SKM-1 treated with dmso at 0.1 percent for 144 hours (cell line): ENCODE results near the gene TTN.

ENCODE experiments used
- DNase-seq: peaks from one replicate; lab custom pipeline; 2025; ENCODE audit not compliant: unreplicated experiment; lab: John Stamatoyannopoulos, UW

The TTN gene

DNA sequence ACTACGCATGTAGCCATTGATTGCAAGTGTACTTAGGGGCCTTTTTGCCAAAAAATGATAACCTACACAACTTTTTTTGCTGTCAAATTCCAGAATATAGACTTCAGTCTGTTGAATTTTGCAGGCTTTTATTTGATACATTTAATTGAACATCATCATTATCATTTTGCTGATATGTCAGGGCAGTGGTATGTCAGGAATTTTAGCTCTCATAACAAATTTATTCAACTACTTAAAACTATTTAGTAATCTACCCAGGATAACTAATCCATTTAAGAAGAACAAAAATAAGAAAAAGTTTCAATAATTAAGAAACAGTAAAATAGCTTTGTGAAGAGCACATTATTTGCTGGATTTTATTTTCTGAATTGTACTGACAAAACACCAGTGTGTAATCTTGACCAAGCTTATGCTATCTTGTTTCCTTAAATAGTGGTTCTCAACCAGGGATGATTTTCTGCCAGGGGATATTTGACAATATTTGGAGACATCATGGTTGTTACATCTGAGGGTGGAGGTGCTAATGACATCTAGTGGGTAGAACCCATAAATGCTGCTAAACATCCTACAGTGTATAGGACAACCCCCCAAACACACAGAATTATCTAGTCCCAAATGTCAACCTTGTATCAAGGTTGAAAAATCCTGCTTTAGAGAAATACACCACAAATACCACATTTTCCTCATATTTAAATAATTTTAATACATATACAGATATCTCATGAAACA, 12.1 kb upstream of the TTN start:
- DNase-seq: no peak

DNA sequence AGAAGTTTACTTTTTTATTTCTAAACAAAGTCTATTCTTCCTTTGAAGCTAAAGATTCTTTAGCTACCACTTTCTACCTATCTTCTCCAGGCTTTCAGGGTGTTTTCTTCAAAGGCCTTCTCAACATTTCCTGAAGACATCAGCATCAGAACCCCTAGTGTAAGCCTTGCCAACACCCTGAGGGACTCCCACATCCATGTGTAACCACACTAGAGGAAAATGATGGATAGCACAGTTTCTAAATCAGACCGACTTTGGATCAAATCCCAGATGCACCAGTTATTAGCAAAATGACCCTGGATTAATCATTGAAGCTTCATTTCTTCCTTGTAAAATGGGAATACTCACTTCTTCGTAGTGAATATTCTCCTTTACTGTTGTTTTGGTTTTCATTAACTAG, 4.7 kb upstream of the TTN start:
- no peak for DNase-seq

DNA sequence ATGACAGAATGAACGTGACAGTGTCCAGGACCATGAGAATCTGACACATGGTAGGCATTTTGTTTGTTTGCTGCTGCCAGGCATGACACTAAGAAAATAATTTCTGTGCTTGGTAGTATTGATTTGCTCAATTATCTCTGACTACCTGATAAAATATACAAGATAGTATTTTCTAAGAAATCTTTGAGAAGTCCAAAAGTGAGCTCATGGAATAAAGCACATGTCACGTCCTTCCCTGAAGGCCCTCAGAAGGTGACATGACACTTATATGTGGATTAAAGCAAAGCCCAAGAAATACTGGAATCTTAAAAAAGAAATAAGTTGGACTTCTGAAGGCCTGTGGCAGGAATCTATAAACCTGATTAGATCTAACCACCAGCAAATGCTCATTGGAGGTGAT, 3.8 kb upstream of the TTN start:
- no peak for DNase-seq

DNA sequence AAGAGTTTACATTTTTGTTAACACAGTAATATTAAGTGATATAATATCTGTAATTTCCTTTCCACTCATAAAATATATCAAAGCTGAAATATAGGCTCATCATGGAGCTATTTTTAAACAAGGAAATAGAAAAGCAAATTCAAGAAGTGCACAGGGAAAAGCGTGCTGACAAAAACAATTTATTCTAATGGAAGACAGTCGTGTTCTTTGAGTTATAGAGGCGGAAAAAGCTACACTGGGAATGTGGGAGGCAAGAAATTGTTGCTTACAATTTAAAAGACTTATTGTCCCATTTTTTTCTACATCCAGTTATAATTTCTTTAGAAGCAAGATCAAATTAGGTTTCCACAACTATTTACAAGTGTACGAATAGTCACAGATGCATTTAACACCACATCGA, 3.2 kb upstream of the TTN start:
- DNase-seq: no peak

DNA sequence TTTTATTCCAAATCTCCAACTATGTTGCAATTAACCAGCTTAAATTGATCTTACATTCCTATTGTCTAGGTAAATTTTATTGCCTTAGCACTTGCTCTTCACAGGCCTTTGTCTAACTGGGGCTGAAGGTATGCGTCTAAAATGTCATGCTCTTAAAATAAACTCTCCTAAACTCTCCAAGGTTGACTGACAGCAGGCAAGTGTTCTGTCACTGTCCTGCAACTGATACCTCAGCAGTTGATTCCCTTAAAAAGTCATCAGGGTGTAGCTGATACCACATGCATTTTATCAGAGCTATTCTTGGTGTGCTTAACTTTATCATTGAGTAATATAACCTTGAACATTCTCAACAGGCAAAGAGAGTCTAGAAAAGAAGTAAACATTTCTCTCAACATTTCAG, 680 bp downstream of the TTN start:
- no peak for DNase-seq

DNA sequence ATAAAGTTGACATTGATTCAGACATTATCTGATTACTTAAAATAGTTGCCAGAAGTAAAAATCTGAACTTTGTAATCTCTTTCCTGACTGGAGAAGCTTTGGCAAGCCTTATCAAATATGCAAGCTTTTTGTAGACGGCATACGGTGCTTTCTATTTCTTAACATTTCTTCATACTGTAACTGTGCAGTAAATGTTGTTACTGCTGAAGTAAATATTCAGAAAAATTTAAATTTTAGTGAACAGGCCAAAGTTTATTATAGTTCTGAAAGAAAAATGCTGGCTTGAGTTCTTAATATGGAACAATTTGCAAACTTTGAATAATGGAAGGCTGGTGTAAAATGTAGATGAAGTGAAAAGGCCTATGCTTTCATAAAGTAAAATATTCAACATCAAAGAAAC, 1.8 kb downstream of the TTN start:
- no peak for DNase-seq

DNA sequence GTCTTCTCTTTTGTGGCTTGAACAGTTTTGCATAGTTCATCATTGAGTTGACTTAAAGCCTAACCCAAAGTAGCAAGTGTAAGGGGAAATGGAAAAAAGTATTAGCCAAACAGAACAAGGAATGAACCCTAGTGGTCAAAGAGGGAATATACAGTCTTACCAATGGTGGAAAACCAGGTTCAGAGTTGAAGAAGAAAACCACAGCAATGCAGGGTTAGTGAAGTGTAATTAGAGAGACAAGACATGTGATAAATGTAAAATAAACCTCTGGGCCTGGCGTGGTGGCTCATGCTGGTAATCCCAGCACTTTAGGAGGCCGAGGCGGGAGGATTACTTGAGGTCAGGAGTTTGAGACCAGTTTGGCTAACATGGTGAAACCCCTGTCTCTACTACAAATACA, 2.4 kb downstream of the TTN start:
- DNase-seq: peak; percentile 62

DNA sequence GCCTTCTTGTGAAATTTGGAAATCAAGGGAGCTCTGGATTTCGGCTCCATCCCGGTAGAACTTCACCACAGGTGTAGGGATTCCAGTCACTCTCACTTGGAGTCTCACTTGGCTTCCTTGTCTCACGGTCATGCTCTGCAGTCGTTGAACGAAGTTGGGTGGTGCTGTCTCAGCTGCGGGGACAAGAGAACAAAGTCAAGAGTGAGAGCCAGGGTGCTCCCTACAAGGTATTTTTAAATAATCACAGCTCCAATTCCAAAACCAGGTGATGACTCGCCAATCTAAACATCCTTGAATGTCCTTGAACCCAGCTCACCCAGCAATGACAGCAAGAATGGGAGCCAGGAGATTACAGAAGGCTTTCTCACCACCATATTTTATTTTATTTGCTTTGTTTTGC, 6.7 kb downstream of the TTN start:
- DNase-seq: no peak

DNA sequence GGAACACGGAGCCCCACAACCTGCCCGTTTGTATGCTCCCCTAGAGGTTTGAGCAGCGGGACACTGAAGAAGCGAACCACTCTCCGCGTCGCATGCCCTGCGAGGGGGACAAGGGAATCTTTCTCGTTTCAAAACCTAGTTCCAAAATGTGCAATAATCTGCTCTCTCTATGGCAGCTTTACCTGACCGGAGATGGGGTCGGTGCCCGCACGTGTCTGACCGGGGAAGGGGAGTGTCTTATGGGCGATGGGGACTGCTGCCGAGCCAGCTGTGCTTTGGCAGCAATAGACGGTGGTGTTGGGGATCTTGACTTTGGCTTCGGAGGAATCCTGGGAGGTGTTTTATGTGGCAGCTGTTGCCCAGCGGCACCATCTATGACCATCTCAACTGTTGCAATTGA, 7.9 kb downstream of the TTN start:
- DNase-seq: no peak

DNA sequence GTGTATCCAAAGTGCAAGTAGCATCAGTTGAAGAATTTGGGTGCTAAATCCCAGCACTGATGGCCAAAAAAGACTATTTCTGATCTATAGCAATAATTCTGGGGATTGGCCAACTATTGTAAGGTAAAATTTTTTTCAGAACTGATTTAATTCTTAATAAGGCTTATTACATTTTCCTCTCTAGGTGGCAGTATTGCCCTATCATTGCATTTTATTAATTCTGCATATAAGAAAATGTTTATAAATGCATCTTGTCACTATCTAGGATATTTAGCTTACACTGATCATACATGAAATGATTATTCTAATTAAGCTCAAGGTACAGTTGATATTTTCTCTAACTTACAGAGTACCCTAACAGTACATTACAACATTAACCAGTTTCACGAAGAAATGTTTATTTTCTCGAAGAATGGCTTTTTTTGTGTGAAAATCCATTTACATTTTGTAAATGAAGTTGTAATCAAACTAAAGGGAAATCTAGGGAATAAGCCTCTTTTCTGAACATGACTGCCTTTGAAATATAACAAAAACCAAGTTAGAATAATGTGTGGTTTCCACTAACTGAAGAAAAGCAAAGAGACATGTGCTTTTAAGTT, 11.0 kb downstream of the TTN start:
- peak; percentile 28 for DNase-seq

DNA sequence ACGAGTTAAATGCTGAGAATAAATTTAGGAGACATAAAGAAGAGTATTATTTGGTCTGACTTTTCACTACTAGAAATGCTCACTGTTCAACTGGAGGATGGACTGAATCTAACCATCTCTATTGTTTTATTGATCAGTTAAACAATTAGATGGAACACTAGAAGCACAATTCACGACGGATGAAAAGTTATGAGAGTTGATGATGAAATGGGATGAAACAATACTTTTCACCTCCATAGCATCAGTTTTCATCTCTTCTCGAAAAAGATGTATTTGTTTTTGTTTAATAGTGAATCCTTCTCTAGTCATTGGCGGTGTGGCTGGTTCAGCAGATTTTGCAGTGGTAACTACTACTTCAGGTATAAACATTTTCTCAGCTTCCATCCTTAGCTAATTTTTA, 19.3 kb downstream of the TTN start:
- no peak for DNase-seq

DNA sequence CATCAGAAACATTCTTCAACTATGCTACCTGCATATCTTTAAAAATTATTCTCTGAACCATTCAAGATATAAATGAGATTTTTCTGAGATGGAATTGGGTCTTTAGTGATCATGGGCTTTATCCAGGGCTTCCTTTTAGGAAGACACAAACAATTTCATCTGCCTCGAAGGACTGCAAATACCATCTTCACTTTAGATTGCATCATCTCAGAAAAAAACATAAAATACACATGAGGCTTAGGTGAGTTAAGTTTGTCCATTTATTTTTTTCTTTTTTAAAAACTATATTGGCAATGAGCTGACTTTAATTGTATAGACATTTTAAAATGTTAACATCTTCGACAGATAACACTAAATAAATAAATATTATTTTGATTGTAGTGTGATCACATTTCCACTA, 20.1 kb downstream of the TTN start:
- DNase-seq: no peak

DNA sequence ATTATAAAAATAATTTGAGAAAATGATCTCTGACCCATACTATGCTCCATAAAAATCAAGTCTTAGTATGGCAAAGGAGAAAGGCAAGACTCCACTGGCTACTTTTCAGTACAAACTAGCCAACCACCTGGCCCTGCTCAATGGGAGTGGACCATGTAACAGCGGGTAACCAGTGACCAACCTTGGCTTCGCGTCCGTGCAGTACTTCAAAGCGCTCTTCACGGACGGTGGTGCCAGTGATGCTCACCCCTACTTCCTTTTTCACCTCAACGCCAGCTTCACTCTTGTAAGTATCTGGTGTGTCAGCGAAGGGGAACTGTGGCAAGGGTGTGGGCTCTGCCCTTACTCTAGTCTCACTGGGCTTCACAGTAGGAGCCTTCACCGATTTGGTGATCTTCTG, 23.3 kb downstream of the TTN start:
- no peak for DNase-seq

DNA sequence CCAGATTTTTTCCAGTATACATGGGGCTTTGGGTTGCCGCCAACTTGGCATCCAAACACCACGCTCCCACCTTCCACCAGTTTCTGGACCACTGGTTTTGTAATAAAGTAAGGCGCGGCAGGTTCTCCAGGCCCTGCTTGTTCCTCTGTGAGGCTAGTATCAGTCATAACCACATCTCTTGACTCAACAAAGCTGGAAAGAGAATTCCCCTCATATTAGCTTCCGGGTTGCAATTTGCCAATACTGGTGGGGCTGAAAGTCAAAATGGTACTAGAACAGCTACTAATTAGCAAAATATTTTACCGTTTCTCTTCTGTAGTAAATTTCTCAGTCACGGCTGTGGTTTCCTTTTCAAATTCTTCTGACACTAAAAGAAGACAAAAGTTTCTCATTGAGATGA, 25.0 kb downstream of the TTN start:
- no peak for DNase-seq

DNA sequence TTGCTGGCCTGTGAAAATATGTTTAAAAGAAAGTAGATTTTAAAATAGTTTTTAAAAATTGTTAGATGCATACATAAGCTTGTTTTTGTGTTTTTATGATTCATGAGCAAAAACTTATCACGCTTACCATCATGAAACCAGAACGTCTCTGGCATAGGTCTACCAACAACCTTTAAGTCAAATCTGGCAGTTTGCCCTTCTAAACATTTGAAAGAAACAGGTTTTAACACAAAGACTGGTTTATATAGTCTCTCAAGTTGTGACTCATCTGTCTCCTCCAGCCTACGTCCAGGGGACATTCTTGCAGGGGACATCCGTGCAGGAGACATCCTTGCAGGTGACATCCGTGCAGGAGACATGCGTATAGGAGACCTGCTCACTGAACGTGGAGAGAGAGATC, 29.6 kb downstream of the TTN start:
- no peak for DNase-seq

DNA sequence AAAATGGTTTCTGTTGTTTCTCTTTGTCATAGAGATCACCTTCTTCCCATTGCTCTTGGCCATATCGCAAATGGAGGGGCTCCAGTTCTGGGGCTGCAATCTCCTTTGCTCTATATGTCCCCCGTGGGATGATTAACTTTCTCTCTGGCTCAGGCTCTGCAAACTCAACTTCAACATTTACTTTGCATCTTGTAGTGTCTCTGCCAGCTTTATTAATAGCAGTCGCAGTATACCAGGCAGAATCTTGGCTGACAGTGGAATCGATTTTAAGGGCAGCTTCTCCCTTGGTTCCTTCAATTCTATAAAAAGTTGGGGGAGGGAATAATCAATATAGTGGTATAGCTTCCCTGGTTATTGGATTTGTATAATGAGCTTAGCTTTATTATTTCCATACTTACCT, 30.5 kb downstream of the TTN start:
- DNase-seq: no peak

DNA sequence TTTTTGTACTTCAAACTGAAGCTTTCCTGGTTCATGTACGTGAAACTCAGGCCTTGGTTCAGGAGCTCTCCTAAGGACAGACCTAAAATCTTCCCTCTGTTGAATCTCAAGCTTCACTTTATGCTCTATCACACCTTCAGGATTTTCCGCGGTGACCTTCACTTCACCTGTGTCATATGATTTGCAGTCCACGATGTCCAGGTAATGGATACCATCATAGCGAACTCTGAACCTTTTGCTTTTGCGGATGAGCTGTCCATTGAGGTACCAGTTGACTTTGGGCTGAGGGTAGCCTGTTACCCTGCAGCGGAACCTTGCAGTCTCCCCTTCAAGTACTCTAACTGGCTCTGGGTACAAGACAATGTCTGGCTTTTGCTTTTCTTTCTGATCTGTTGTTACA, 31.2 kb downstream of the TTN start:
- DNase-seq: no peak

DNA sequence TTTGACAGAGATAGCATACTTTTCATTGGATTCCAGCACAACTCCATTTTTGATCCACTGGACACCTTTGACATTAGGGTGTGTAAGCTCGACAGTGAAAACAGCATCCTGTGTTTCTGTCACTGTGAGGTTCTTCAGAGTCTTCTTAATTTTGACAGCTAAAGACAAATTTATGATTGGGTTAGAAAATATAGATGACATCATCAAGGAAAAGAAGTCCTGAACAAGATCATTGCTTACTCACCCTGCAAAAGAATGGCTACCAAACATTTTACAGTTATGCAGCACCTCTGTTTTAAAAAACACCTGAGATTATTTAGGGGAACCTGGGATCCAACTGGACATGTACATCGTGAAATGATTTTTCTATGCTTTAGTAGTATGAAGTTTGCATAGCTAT, 36.7 kb downstream of the TTN start:
- DNase-seq: no peak

DNA sequence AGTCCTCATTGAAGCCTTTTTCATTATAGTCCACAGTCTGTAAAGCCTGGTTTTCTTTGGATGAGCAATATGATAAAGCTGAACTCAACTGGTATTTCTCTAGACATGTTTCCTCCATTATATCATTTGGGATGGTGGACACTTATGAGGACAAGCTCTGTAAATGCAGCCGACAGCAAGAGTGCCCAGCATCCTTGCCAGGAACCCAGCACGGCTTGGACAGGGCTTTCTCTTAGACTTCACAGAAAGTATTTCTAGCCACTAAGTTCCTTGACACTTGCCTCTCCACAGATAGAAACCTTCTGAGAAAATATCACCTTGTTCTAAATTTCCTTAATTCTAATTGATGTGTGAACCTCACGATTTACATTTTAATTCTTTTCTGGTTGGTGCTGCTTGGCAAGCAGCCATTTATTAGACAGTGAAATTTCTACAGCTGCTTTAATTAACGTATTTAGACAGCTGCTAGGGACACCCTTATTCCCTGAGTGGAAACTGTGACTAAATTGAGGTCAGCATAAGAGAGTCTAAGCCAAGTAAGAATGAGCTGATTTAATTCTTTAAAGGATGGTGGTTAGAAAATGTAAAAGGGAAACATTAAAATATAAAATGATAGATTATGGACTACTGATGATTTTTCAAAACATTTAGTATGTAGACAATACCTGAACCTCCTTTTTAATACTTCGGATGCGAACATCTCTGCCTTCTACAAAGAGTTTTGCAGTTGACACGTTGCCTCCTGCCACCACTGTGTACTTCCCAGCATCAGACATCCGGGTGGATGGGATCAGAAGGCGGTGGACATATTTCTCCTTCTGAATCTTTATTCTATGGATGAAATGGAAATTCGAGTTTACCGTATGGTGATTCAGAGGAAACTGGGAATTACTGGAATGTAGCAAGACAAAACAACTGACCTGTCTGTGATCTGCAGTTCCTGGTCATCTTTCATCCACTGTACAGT, 39.8 kb downstream of the TTN start:
- DNase-seq: no peak

DNA sequence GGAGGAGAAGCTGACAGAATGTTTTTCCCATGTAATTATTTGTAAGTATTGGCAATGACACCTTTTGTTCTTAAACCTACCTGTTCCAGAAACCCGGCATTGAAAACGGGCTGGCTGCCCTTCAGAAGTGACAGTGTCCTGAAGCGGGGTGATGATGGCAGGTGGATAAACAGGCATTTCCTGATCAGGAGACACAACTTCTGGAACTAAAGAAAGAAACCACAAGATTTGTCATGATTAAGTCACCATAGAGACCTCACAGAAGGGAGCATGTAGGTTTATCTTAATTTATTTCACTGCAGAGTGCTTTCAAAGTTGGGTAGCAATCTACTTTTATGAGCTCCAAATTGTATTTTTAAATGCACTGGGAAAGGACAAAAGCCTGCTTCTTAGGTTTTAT, 43.1 kb downstream of the TTN start:
- DNase-seq: no peak

DNA sequence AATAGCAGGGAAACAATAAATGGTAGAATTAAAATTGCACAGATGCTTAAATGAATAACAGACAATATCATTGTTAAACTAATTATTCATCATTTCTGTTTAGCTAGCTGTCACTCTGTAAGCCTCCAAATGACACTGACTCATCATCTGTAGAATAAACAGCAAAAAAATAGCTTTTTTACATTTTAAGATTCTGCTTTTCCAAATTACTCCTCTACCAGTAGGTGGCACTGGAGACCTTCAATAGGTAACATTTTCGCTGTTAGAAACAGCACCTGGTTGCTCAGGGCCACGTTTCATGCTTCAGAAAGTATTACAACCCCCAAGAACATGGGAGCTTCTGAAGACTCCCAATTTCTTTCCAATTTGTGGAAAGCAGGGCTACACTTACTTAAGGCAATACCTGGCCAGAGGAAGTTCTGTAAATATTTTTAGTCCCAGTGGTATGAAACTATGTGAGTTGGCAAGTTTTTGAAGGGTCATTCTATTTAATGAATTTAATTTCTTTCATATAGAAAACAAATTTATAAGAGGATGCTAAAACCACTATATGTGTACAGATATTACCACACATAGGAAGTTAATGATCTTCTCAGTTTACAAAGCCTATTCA, 45.4 kb downstream of the TTN start:
- peak; percentile 45 for DNase-seq

DNA sequence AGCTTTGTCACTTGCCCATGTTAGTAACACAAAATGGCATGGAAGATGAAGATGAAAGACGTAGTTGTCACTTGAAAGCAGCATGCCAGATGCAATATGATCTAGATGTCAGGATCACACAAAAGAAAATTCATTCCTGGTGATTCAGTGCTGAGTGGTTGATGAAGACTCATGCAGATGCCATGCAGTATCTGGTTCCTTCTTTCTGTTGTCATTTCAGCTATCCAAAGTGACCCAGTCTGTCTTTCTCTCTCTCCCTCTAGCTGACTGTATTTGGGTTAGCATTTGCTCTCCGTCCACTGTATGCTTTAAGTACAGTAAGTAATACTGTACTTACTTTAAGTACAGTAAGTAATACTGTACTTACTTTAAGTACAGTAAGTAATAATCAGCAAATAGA, 50.4 kb downstream of the TTN start:
- DNase-seq: no peak
